PC-3 (cell line): ENCODE results near the gene CSNK1A1.
"Not testable (repeated sequence)": the region's sequence is repeated elsewhere in the genome, so short reads cannot be mapped to it uniquely, and the experiment has no call there.

Experiments
- EZH2 ChIP-seq: fragments of 300-600 bp; sonication (generic); IDR thresholded peaks from one replicate; pipeline ENCODE4 v1.6.1; 2017; ENCODE audit warnings: antibody characterized with exemption, mild to moderate bottlenecking, low read length; ENCODE audit not compliant: unreplicated experiment
- EZH2phosphoT487 ChIP-seq: fragments of 300-600 bp; sonication (generic); IDR thresholded peaks from 2 replicates; pipeline ENCODE4 v1.6.1; 2018; ENCODE audit warnings: mild to moderate bottlenecking, antibody characterized with exemption, low read length, borderline replicate concordance
- TF ChIP-seq, protein P1 (sequence below): fragments of 300-600 bp; sonication (generic); conservative IDR thresholded peaks from 2 replicates; pipeline ENCODE4 v1.5.1; 2017; ENCODE audit warnings: antibody characterized with exemption, low read depth, mild to moderate bottlenecking, low read length

DNA sequence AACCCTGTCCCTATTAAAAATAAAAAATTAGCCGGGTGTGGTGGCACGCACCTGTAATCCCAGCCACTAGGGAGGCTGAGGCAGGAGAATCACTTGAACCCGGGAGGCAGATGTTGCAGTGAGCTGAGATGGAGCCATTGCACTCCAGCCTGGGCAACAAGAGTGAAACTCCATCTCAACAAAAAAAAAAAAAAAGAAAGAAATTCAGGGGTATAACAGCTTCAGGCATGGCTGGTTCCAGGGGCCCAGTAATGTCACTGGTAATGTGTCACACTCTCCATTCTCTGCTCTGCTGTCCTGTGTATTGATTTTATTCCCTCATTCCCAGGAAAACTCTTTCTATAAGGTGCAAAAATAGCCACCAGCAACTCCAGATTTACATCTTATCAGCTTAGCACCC is 104.4 kb downstream of the CSNK1A1 start:
- TF ChIP-seq, protein P1, sequence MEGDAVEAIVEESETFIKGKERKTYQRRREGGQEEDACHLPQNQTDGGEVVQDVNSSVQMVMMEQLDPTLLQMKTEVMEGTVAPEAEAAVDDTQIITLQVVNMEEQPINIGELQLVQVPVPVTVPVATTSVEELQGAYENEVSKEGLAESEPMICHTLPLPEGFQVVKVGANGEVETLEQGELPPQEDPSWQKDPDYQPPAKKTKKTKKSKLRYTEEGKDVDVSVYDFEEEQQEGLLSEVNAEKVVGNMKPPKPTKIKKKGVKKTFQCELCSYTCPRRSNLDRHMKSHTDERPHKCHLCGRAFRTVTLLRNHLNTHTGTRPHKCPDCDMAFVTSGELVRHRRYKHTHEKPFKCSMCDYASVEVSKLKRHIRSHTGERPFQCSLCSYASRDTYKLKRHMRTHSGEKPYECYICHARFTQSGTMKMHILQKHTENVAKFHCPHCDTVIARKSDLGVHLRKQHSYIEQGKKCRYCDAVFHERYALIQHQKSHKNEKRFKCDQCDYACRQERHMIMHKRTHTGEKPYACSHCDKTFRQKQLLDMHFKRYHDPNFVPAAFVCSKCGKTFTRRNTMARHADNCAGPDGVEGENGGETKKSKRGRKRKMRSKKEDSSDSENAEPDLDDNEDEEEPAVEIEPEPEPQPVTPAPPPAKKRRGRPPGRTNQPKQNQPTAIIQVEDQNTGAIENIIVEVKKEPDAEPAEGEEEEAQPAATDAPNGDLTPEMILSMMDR = not testable (repeated sequence)
- not testable (repeated sequence) for TF ChIP-seq EZH2, EZH2phosphoT487
